MM.1S (cell line): Measurements from ENCODE around the gene TTLL1.

Experiments used
- DNase-seq: peaks from one replicate; pipeline ENCODE4 v3.0.0-alpha.2; 2015
- H2AFZ ChIP-seq: fragments of 300-600 bp; sonication (generic); 2 replicates; pipeline ENCODE4 v1.6.0; 2016; ENCODE audit warnings: antibody characterized with exemption, low read length
- H3F3A ChIP-seq: fragments of 300-600 bp; sonication (generic); 2 replicates; pipeline ENCODE4 v1.6.1; 2016; ENCODE audit warnings: mild to moderate bottlenecking, antibody characterized with exemption, low read length, moderate library complexity, mixed read lengths; ENCODE audit not compliant: insufficient read depth
- H3K27ac ChIP-seq: fragments of 300-600 bp; sonication (generic); 2 replicates; pipeline ENCODE4 v1.5.1; 2016; ENCODE audit warnings: mild to moderate bottlenecking, low read length
- H3K27me3 ChIP-seq: fragments of 300-600 bp; sonication (generic); replicated peaks from 2 replicates; pipeline ENCODE4 v1.6.0; 2016; ENCODE audit warnings: low read length; ENCODE audit not compliant: insufficient read depth
- H3K36me3 ChIP-seq: fragments of 300-600 bp; sonication (generic); replicated peaks from 2 replicates; pipeline ENCODE4 v1.6.1; 2016; ENCODE audit warnings: mild to moderate bottlenecking, low read length, mixed read lengths; ENCODE audit not compliant: insufficient read depth
- H3K4me1 ChIP-seq: fragments of 300-600 bp; sonication (generic); 2 replicates; pipeline ENCODE4 v1.6.1; 2016; ENCODE audit warnings: low read length, mixed read lengths
- H3K4me2 ChIP-seq: fragments of 300-600 bp; sonication (generic); 2 replicates; pipeline ENCODE4 v1.6.0; 2016; ENCODE audit warnings: low read depth, low read length
- H3K4me3 ChIP-seq: fragments of 300-600 bp; sonication (generic); 2 replicates; pipeline ENCODE4 v1.5.1; 2016; ENCODE audit warnings: low read length, mixed read lengths
- H3K79me2 ChIP-seq: fragments of 300-600 bp; sonication (generic); 2 replicates; pipeline ENCODE4 v1.6.1; 2016; ENCODE audit warnings: mixed run types, low read length, mixed read lengths
- H3K9ac ChIP-seq: fragments of 300-600 bp; sonication (generic); 2 replicates; pipeline ENCODE4 v1.6.1; 2016; ENCODE audit warnings: low read length, mixed read lengths
- H3K9me2 ChIP-seq: fragments of 300-600 bp; sonication (generic); replicated peaks from 2 replicates; pipeline ENCODE4 v1.6.1; 2016; ENCODE audit warnings: mild to moderate bottlenecking, low read length, mixed read lengths; ENCODE audit not compliant: insufficient read depth
- H3K9me3 ChIP-seq: fragments of 300-600 bp; sonication (generic); replicated peaks from 2 replicates; pipeline ENCODE4 v1.6.1; 2016; ENCODE audit warnings: mild to moderate bottlenecking, low read length, mixed read lengths; ENCODE audit not compliant: insufficient read depth
- H4K20me1 ChIP-seq: fragments of 300-600 bp; sonication (generic); 2 replicates; pipeline ENCODE4 v1.6.1; 2016; ENCODE audit warnings: mild to moderate bottlenecking, low read length, moderate library complexity, mixed read lengths; ENCODE audit not compliant: insufficient read depth
- CTCF ChIP-seq: fragments of 300-600 bp; sonication (generic); IDR thresholded peaks from 2 replicates; pipeline ENCODE4 v1.5.1; 2016; ENCODE audit warnings: antibody characterized with exemption, low read length, mixed read lengths
- EZH2 ChIP-seq: fragments of 300-600 bp; sonication (generic); optimal IDR thresholded peaks from 2 replicates; pipeline ENCODE3; 2017; ENCODE audit warnings: low read depth, mild to moderate bottlenecking, antibody characterized with exemption, low read length, mixed read lengths
- EZH2phosphoT487 ChIP-seq: fragments of 300-600 bp; sonication (generic); IDR thresholded peaks from 2 replicates; pipeline ENCODE4 v1.6.1; 2018; ENCODE audit warnings: antibody characterized with exemption, low read length

TTLL1 gene

GRCh38 chr22:43077121-43077877 lies 11.9 kb downstream of the TTLL1 start:
- no peak for TF ChIP-seq EZH2
- TF ChIP-seq EZH2phosphoT487, result no peak
- TF ChIP-seq CTCF, result no peak
- Histone ChIP-seq H3K4me1 (no peaks in the 10 kb centered on the region), H3K4me2 (no peak overlapping the region), H4K20me1 (no peaks in the 10 kb centered on the region), H3K36me3 (no peaks in the 10 kb centered on the region), H3K9me3 (no peaks in the 10 kb centered on the region), H3K4me3 (no peak overlapping the region), H3K9ac (no peak overlapping the region), H3F3A (no peaks in the 10 kb centered on the region), H2AFZ (no peak overlapping the region), H3K27ac (no peak overlapping the region), H3K9me2 (no peaks in the 10 kb centered on the region), H3K79me2 (no peaks in the 10 kb centered on the region), H3K27me3 (no peaks in the 10 kb centered on the region)
- no peak for DNase-seq

- Histone ChIP-seq H3F3A (no peaks in the 10 kb centered on the region), H3K27ac (no peak overlapping the region), H3K4me3 (no peak overlapping the region), H4K20me1 (no peaks in the 10 kb centered on the region), H2AFZ (no peak overlapping the region), H3K9me3 (no peaks in the 10 kb centered on the region), H3K27me3 (no peaks in the 10 kb centered on the region), H3K9ac (no peak overlapping the region), H3K36me3 (no peaks in the 10 kb centered on the region), H3K9me2 (no peaks in the 10 kb centered on the region), H3K4me1 (no peaks in the 10 kb centered on the region), H3K79me2 (no peaks in the 10 kb centered on the region), H3K4me2 (no peak overlapping the region)
- DNase-seq, result no peak
- TF ChIP-seq EZH2 (no peak), CTCF (no peak), EZH2phosphoT487 (no peak)
Measured at GRCh38 chr22:43066844-43067385, 22.3 kb downstream of the TTLL1 start.

- Histone ChIP-seq H3K9me3 (no peaks in the 10 kb centered on the region), H3F3A (no peaks in the 10 kb centered on the region), H3K9me2 (no peaks in the 10 kb centered on the region), H3K27ac (no peak overlapping the region), H3K79me2 (no peaks in the 10 kb centered on the region), H3K4me2 (no peak overlapping the region), H3K36me3 (no peaks in the 10 kb centered on the region), H2AFZ (no peak overlapping the region), H3K27me3 (no peaks in the 10 kb centered on the region), H3K4me3 (no peak overlapping the region), H3K9ac (no peak overlapping the region), H4K20me1 (no peaks in the 10 kb centered on the region), H3K4me1 (no peaks in the 10 kb centered on the region)
- TF ChIP-seq EZH2, result no peak
- TF ChIP-seq EZH2phosphoT487, result no peak
- TF ChIP-seq CTCF, result no peak
- no peak for DNase-seq
Measured at GRCh38 chr22:43066134-43066533, 23.1 kb downstream of the TTLL1 start.
